Right atrium auricular region (tissue), 2 donors: Measurements from ENCODE around the gene CADPS2. TPM values are rescaled to one million over a fixed set of nuclear protein-coding genes. Genes with fewer than 3 reads are reported as not detected.

Source experiments
- DNase-seq: peaks from one replicate; pipeline ENCODE4 v3.0.0-alpha.2; 2019; ENCODE audit warnings: low spot score
- H3K27ac ChIP-seq, 2 donors: fragments of 200-600 bp; sonication (generic); 1 replicate in 1 of 2; 2 replicates in 1 of 2; pipeline ENCODE4 v1.5.1; 2016 to 2019
- H3K27me3 ChIP-seq, 2 donors: fragments of 200-600 bp; sonication (generic); one replicate each; pipeline versions ENCODE4 v1.5.1 to v1.6.0; 2017 to 2019
- H3K36me3 ChIP-seq: fragments of 200-600 bp; sonication (generic); one replicate; pipeline ENCODE4 v1.5.1; 2016
- H3K4me1 ChIP-seq, 2 donors: fragments of 200-600 bp; sonication (generic); one replicate each; pipeline versions ENCODE4 v1.5.1 to v1.6.0; 2017 to 2019
- H3K4me3 ChIP-seq, 2 donors: fragments of 200-600 bp; sonication (generic); 1 replicate in 1 of 2; 2 replicates in 1 of 2; pipeline ENCODE4 v1.5.1; 2017 to 2019; ENCODE audit warnings: mild to moderate bottlenecking in 1 of 2, moderate library complexity in 1 of 2
- H3K9me3 ChIP-seq, 2 donors: fragments of 200-600 bp; sonication (generic); one replicate each; pipeline ENCODE4 v1.5.1; 2019
- total RNA-seq, 2 donors: library from RNA; depleted of rRNA; stranded (reverse); fragments of >200 nt; gene quantifications; one replicate each; pipeline ENCODE4 v1.1.0, GENCODE V29; 2016
- TF ChIP-seq, protein P1 (sequence below), 2 donors: fragments of 200-600 bp; sonication (generic); IDR thresholded peaks; one replicate each; pipeline ENCODE4 v1.5.1; 2019; ENCODE audit warnings: antibody characterized with exemption in 2 of 2

The CADPS2 gene
- total RNA-seq, result 10 to 100 TPM; 11.8 to 19.9 TPM

DNA sequence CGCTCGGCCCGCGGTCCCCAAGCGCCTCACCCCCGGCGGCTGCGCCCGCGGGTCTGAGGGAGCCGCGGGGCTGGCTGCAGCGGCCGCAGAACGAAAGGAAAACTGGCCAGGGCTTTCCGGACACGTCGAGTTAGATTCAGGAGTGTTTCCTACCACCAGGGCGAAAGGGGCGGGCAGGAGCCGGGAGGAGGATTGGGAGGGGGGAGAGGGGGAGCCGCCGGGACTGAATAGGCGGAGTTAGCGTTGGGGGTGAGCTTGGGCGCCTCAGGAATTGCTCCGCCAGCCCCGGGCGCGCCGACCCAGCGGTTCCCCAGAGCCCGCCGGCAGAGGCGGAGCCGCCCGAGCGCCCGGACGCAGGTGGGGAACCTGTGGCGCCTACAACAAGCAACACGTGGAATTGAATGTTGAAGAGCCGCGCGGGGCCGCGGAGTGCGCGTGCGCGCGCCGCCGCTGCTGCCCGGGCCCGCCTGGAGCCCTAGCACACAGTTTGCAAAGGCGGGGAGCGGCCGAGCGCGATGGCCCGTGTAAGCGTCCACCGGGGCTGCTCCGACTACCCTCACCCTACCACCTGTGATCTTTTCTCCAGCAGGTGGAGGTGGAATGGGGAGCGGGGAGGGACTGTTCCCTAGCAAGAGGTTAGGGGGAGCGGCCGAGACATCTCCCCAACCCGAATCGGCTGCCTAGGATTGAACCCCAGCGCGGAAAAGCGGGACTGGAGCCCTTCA is at the start of gene CADPS2:
TSS of gene CADPS2 (minus strand) at position 104 of the 725 bp plus-strand sequence. CDS start 123 bp downstream, outside the sequence.
- no peaks in the 10 kb centered on the region for H3K27me3 ChIP-seq
- H3K4me1 ChIP-seq, result peaks cover 0 to 30% of the 10 kb centered on the region in 2 donors
- no peaks in the 10 kb centered on the region for H3K9me3 ChIP-seq
- TF ChIP-seq, protein P1, sequence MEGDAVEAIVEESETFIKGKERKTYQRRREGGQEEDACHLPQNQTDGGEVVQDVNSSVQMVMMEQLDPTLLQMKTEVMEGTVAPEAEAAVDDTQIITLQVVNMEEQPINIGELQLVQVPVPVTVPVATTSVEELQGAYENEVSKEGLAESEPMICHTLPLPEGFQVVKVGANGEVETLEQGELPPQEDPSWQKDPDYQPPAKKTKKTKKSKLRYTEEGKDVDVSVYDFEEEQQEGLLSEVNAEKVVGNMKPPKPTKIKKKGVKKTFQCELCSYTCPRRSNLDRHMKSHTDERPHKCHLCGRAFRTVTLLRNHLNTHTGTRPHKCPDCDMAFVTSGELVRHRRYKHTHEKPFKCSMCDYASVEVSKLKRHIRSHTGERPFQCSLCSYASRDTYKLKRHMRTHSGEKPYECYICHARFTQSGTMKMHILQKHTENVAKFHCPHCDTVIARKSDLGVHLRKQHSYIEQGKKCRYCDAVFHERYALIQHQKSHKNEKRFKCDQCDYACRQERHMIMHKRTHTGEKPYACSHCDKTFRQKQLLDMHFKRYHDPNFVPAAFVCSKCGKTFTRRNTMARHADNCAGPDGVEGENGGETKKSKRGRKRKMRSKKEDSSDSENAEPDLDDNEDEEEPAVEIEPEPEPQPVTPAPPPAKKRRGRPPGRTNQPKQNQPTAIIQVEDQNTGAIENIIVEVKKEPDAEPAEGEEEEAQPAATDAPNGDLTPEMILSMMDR (IDR thresholded peaks at IDR 0.05), result peak in 1 of 2 donors; percentile 38
- H3K4me3 ChIP-seq, result peak within 1 kb of the TSS; percentile 80 to 83
- DNase-seq, result peak; percentile 86
- H3K36me3 ChIP-seq, result no peaks in the 10 kb centered on the region
- peak within 1 kb of the TSS; percentile 92 to 95 for H3K27ac ChIP-seq

DNA sequence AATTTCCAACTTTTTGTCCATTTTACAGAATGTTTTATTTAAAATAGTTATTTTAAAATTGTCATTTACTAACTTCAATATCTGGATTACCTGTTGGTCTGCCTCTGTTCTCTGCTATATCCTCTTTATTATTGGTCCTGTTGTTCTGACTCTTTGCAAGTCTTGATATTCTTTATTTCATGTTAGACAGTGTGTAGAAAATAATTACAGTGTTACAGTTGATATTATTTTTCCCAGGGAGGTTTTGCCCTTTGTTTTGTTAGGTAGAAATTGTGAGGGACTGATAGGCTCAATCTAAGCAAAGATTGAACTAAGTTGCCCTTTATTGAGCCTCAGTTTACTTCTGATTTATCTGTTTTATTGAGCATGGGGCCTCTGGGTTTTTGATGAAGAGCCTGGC is 49.4 kb upstream of the CADPS2 start:
- no peak for DNase-seq
- TF ChIP-seq, protein P1 (IDR thresholded peaks at IDR 0.05), result no peak
- Histone ChIP-seq H3K4me3 (no peak overlapping the region), H3K36me3 (no peaks in the 10 kb centered on the region), H3K27me3 (no peaks in the 10 kb centered on the region), H3K9me3 (no peaks in the 10 kb centered on the region), H3K27ac (no peak overlapping the region), H3K4me1 (no peaks in the 10 kb centered on the region)

DNA sequence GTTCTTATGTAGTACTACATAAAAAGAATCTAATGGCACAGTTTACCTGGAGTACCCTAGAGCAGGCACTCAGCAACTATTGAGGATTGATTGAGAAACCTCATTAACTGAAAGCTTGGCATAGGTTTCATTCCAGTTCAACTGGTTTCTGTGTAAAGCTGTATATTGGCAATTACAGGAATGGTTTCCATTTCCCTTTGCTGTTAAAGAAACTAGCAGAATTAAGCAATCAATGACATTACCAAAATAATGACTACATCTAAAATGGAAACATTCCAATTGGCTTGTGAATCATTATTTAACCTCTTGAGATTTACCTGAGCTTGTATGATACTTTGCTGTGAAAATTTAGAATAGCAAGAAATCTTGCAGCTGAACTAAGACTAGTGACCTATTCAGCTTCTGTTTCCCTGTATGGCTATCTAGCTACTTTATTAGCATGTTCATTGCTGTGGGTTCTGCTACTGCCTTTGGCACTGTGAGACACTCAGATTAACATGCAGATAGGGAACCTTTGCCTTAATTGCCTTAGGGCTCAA is 33.5 kb upstream of the CADPS2 start:
- H3K4me1 ChIP-seq, result no peaks in the 10 kb centered on the region
- no peak overlapping the region for H3K4me3 ChIP-seq
- H3K27me3 ChIP-seq, result no peaks in the 10 kb centered on the region
- DNase-seq, result no peak
- H3K27ac ChIP-seq, result no peak overlapping the region
- no peaks in the 10 kb centered on the region for H3K9me3 ChIP-seq
- TF ChIP-seq, protein P1 (IDR thresholded peaks at IDR 0.05), result no peak
- no peaks in the 10 kb centered on the region for H3K36me3 ChIP-seq

DNA sequence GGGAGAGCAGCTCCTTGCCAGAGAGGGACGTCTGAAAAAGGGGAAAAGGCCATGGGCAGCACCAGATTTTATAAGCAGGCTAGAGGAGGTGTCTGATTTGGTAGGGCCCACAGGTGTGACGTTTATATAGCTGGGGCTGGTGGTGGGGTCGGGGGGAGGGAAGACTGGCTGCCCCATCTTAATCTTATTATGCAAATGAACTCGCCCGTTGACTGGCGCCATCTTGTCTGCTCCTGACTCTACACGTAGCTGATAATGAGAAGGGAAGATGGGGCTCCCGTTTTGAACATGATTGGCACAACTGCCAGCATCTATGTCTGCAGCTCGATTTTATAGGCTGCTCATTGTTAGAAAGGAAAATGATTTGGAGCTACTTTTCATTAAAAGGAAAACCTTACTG is 28.6 kb upstream of the CADPS2 start:
- Histone ChIP-seq H3K36me3 (no peaks in the 10 kb centered on the region), H3K4me1 (no peaks in the 10 kb centered on the region), H3K27me3 (no peaks in the 10 kb centered on the region), H3K4me3 (no peak overlapping the region), H3K27ac (no peak overlapping the region), H3K9me3 (no peaks in the 10 kb centered on the region)
- no peak for DNase-seq
- TF ChIP-seq, protein P1 (IDR thresholded peaks at IDR 0.05), result no peak

DNA sequence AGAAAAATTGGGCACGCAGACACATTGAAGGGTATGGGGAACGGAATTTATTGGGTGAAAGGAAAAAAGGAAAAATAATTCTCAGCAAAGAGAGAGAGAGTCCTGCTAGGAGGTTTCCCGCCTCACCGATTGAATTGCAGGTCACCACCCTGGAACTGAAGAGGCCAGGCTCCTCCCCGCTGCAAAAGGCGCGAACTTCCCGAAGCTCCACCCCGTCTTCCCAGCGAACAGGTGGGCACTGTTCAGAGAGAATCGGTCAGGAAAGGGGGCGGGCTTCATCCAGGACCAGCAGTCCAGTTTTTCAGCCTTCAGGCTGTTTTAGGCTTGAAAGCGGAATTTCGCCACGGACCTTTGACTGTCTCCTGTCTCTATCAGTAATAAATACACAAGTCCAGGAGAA is 27.3 kb upstream of the CADPS2 start:
- Histone ChIP-seq H3K4me3 (no peak overlapping the region), H3K27me3 (no peaks in the 10 kb centered on the region), H3K4me1 (no peaks in the 10 kb centered on the region), H3K27ac (no peak overlapping the region), H3K9me3 (no peaks in the 10 kb centered on the region), H3K36me3 (no peaks in the 10 kb centered on the region)
- TF ChIP-seq, protein P1 (IDR thresholded peaks at IDR 0.05), result no peak
- DNase-seq, result no peak
